DMS79 (cell line): ENCODE data around the gene MGAT4A.

Source experiments
- DNase-seq: peaks from one replicate; lab custom pipeline; 2025; lab: John Stamatoyannopoulos, UW

Gene MGAT4A

DNA sequence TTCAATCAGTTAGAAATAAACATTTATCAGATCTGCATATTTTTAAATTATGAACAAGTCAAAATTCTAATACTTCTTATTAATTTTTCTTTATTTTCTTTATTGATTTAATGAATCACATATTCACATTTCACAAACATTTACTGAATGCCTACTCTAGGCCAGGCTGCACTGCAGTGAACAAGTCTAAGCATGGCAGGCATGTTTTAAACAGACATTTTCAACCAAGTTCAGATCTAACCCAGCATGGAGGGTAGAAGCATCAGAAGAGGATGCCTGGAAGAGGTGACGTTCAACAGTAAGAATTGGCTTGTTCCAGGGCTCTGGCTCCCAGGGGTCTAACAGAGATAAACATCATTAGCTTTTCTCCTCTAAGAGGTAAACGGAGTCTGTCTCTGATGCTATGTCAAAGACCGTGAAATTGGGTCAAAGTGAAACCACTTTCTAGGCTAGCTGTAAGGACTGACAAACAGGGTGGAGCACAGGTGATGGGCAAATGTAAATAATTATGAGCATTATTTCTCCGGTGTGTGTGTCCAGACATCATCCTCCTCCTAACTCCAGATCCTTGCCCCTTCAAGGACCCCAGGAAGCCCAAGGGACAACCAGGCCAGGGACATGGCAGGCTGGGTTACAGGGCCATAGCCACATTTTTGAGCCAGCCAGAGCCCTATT is 72.0 kb downstream of the MGAT4A start:
- no peak for DNase-seq

DNA sequence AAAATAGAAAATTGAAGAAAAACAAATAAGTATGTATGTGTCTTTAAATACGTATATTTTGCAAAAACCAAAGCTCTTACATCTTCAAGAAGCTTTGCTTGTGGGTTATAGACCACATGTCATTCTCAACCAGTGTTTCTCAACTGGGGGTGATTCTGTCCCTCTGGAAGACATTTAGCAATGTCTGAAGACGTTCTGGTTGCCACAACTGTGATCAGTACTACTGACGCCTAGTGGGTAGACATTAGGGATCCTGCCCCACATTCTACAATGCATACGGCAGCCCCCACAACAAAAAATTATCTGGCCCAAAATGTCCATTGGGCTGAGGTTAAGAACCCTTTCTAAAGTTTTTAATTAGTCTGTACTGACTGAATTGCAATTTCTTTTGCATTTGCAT is 74.1 kb downstream of the MGAT4A start:
- DNase-seq = no peak

DNA sequence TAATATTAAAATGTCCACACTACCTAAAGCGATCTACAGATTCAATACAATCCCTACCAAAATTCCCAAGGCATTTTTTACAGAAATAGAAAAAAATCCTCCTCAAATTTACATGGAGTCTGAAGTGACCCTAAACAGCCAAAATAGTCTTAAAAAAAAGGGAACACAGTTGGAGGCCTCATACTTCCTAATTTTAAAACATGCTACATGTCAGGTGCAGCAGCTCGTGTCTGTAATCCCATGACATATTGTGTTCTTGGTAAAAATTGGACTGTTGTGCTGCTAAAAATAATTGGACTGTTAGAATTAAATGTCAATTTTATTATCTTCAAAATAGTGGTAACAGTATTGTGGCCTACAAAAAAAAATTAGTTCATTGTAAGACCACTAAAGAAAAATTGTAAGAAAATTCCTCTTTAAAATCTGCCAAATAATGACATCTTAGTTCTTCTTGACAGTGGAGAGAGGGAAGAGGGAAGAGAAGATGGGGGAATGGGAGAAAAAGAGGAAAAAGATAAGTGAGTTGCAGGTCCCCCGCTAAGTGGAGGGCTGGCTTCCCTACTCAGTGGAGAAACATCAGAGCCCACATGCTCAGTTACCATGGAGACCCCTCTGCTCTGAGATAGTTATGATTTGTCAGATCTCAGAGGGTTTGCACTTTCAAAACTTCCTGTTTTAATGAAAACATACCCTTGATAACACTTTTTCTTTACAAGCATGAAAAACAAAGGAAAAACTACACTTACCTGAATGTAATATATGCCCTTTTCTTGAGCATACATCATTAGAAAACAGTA is 76.0 kb downstream of the MGAT4A start:
- DNase-seq = no peak

DNA sequence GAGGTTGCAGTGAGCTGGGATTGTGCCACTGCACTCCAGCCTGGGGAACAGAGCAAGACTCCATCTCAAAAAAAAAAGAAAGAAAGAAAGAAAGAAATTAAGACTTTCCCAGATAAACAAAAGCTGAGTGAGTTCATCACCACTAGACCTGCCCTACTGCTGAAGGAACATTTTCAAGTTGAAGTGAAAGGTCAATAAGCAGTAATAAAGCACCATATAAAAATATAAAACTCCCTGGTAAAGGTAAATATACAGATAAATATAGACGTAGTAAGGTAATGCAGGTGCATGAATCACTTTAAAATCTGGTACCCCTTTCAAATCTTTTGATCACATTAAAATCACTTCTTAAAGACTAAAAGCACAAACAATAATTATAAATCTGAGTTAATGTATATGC is 79.9 kb downstream of the MGAT4A start:
- no peak for DNase-seq

DNA sequence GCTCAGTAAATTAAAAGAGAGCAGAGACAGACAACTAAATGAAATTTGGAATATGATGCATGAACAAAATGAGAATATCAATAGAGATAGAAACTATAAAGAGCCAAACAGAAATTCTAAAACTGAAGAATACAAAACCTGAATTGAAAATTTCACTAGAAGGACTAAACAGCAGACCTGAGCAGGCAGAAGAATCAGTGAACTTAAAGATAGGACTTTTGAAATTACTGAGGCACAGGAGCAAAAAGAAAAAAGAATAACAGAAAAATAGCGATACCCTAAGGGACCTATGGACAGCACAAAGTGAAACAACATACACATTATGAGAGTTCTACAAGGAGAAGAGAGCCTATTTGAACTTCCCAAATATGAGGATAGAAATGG is 80.9 kb downstream of the MGAT4A start:
- no peak for DNase-seq

DNA sequence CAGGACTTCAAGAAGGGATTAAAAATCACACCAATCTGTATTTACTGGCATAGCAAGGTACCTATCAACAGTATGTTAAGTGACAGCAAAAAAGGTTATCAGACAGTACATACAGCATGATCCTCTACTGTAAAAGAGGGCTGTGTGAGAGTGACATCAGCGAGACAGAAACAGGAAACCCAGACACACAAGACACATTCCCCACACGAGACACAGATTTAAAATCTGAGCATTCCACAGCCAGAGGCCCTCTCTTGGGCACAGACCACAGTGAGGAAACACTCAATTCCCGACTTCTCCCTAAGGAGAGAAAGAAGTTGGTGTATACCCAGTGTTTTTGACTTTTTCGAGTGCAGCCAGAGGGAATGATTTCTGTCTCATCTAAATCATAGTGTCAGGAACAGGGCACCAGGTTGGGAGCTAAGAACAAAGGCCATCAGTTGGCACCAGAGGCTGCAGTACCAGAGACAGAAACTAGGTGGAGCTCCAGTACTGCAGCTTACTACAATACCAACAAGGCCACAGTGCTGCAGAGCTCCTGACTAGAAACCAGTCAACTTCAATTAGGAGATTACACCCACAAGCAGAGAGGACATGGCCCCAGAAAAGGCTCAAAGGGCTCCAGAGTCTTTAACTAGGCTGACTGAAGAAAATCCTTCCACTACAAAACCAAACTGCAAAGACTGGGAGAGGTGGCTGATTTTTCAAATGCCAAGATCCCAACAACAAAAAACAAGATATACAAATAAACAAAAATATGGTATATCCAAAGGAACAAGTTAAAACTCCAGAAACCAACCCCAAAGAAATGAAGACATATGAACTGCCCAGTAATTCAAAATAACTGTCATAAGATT is 81.6 kb downstream of the MGAT4A start:
- peak; percentile 64 for DNase-seq

DNA sequence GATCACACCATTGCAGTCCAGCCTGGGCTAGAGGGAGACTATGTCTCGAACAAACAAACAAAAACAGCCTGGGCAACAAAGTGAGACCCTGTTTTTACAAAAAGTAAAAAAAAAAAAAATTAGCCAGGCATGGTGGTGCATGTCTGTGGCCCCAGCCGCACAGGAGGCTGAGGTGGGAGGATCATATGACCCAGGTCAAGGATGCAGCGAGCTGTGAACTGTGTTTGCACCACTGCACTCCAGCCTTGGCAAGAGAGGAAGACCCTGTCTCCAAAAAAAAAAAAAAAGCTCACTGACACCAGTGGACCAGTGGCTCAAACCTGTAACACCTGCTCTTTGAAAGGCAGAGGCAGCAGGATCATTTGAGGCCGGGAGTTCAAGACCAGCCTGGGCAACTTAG is 82.5 kb downstream of the MGAT4A start:
- DNase-seq = no peak

DNA sequence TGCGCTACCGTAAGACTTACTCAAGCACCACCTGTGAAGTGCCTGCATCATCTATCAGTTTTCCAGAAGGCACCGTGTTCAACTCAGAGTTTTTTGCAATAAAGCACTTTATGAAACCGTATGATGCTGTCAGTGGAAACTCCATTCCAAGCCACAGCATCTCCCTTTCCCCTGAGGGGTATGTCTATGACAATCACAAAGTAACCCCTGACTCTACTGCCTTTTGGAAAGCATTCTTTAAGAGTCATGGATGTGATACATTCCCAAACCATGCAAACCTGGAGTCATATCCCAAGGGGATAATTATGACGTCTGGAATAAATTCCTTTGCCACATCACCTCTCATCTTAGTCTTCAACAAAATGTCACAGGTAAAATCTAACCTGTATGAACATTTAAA is 83.3 kb downstream of the MGAT4A start:
- no peak for DNase-seq

DNA sequence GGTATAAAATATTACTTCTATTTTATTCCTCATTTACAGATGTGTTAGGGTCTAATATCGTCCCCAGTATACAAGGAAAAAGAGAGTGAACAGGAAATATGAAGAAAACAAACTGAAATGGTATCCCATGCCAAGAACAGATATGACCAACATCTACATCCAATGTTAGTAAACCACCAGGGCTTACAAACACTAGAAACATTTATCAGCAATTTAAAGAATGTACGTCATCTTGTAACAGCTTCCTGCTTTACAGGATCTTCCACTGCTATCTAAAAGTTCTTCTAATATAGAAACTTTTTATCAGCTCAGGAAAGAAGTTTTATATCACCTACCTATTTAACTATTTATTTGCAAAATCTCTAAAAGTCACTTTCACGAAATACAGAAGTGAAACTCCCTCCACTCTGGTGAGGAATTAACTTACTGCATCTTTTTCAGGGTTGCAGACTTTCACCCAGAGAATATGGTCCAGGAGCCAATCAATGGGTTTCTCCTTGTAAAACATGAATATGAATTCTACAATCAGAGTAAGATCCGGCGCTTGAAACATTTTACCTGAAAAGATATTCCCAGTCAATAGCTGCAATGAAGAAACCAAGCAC is 87.3 kb downstream of the MGAT4A start:
- no peak for DNase-seq

DNA sequence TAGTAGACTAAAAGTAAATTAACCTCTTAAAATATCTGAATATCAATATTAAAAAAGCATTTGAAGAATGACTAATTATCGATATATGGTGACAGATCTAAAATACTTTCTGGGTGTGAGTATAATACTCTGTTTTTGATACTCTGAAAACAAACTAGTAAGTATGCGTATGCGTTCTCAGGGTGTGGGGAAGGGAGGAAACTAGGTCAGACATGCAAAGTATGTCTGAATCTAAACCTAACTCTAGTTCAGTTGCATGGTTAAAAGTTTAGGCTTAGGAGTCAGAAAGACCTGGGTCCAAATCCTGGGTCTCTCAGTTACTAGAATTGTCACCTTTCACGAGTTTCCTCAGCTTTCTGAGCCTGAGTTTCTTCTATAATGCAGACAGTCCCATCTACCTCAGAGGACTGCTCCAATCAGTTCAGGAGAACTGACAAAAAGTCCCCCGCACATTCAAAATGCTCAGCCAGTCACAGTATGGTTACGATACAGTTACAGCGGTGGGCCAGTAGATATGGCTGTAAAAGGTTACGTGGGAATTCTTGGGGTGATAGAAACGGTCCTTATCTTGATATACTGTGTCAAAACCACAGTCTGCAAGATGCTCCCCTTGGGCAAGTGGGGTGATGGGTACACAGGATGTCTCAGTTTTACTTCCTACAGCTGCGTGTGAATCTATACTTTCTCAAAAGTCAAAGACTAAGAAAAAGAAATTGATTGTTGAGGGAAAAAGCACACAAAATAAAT is 93.4 kb downstream of the MGAT4A start:
- DNase-seq = no peak

DNA sequence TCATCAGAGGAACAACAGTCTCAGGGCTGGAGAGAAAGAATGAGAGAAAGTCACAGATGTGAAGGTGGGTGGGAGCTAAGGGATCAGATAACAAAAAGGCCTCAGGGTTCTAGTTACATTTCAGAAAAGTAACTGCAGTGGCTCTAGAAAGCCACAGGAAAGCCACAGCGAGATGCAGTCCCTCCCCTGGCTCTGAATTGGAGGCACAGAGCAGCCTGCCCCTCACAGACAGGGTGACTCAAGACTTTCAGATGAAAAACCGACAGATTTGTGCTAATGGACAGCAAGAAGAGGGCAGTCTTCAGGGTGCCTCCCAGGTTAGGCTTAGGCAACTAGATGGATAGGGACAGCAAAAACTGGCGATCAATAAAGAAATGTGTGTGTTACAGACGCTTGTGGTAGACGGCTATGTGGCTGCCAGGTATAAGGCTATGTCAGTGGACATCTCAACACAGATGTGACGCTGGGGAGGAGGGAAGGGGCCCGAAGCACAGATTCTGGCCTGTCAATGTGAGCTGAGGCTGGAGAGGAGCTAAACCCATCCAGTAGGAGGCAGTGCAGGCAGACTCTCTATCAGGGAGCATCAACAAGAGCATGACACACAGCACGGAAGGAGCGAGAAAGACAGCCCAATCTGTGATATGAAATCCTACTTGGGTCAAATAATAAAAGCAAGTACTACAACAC is 96.4 kb downstream of the MGAT4A start:
- no peak for DNase-seq

DNA sequence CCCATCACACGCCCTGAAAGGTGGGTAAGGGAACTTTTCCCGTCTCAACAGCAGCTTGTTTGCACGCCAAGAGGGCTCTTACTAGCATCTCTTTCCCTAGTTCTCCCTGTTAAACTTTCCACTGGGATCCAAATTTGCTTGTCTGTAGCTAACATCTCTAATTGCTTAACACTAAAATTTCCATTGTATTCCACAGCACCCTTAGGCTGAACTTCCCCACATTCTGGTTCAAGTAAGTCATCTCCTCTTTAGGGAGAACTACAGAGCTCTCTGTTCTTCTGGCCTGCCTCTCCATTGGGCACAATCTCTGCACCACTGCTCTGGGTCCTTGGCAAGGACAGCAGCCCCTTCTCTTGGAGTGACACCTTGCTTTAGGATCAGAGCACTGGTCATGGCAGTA is 98.6 kb downstream of the MGAT4A start:
- no peak for DNase-seq

DNA sequence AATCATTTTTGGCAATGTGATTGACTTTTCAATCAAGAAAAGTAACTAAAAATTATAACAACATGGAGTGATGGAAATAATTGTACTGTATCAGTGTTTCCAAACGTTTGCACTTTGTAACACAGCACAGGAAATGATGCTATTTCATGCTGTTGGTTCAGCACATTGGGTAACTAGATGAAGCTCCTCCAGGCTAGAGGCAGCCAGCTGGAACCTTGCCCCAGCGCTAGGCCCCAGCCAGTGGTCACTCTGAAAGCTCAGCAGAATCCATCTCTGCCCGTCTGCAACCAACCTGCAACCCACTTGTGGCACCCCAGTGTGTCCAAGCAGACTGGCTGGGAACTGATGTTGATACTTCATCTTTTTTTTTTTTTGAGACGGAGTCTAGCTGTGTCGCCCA is 107.3 kb downstream of the MGAT4A start:
- no peak for DNase-seq

DNA sequence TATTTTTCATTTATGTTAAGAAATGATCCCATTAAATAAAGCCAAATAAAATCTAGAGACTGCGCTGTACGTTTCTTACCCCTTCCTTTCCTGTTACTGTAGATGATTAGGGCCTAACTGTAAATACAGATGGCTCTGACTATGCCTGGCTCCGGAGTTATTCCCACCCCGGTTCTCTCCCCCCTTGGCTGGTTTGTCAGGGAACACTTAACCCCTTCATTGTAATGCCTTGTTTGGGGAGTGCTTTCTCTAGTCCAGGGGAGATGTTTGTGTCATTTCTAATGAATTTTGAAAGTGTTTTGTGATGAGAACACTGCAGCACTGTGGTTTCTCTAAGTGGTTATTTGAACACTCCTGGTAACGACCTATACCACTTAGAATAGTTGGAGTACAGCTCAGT is 113.8 kb downstream of the MGAT4A start:
- no peak for DNase-seq

DNA sequence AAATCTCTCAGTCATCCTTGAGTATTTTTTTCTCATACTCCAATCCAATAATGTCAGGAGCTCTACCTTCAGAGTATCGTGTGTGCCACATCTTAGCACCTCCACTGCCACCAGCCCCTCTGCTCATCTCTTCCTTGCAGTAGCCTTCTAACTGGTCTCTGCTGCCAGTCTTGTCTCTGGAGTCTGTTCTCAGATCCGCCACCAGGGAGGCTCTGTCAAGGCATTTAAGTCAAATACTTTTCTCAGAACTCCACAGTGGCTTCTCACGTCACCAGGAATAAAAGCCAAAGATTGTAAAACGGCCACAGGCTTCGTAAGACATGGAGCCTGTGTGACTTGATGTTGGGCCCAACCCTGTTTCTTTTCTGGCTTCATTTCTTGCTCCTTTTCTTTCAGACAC is 115.5 kb downstream of the MGAT4A start:
- no peak for DNase-seq

DNA sequence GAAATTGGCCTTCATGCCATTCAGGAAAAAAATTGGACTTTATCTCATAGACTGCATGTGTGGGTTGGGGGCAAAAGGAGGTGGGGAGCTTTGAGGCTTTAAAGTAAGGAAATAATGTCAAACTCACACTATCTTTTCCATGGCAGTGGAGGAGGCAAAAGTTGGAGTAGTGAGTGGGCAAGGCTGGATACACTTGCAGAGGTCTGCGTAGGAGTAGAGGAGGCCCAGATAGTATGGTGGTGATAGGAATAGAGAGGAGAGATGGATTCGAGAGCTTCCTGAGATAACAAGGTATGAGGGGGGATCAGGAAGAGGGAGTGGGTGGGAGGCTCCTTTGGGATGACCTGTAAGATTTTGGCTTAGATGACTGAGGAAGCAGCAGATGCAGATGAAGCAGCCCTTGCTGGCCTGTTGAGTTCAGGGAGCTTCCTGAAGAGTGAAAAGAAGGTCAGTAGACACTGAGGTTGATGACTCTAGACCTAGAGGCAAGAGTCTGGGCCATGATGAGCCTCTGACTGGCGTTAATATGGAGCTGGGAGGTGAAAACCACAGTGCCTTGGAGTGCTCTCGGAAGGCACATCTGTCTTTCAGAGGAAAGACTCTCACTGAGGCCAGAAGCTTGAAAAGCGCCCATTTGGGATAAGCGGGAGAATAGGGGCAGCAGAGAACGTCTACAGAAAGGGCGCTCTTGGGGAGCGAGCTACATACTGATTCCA is 116.8 kb downstream of the MGAT4A start:
- DNase-seq = no peak

DNA sequence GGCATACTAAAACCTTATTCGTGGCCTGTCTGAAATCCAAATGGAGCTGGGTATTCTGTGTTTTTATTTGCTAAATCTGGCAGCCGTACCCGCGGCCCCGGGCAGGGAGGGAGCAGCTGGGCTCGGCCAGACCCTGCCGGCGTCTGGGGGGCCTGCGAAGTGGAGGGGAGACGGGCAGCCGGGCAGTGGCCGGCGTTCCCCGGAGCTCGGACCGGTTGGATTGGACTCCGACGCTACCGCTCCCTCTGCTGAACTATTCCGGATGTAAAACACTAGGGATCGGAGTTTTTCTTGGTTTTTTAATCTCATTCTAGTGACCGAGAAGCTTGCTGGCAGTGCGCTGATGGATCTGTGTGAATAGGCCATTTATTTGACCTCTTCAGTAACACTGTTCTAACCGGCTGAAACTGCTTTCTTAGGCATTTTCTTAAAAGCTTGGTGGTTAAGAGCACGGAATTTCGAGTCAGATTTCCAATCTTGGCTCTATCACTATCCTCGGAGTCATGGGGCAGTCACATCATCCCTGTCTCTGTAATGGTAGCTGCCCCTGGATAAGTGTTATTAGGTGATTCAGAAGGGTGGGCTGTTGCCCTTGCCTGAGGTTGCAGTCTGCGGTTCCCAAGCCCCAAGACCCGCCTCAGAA is 121.8 kb downstream of the MGAT4A start:
- no peak for DNase-seq

DNA sequence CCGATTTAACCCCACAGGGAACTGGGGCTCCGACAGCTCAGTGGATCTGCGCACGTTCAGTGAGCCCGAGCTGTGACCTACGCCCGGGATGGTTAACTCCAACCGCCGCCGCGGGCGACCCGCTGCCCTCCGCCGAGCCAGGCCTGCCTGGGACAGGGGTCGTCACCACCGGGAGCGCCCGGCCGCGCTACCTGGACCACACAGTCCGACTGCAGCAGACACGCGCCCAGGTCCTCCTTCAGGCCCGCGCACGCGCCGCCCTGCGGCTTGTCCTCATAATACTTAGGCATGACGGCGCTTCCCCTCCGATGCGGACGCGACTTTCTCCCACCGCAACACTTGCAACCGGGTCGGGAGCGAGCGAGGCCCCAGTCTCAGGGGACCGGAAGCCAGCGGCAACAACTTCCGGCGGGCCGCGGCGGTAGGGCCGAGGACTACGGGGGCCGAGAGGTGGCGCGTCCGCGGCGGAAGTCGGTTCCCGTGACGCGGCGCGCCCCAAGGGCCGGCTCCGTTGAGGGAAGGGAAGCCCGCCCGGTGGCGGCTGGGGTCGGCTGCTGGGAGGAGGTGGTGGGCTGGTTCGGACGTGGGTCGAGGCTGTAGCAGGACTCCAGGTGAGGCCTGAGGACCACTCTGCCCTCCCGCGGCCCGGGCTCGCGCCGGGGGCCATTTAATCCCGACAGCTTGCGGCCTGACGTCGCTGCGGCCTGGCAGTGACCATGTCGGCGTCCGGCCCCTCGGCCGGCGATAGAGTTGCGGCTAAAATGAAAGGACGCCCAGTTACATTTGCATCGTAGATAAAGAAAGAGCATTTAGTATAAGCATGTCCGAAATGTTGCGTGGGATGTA is 122.6 kb downstream of the MGAT4A start, which contains the start of the genes COA5 and UNC50:
COA5 (minus strand) TSS at position 397 of the 846 bp plus-strand sequence; CDS start at position 290, 107 bp downstream.
UNC50 (plus strand) TSS at position 474 of the 846 bp plus-strand sequence. CDS start 1,171 bp downstream, outside the sequence.
- peak; percentile 71 for DNase-seq

DNA sequence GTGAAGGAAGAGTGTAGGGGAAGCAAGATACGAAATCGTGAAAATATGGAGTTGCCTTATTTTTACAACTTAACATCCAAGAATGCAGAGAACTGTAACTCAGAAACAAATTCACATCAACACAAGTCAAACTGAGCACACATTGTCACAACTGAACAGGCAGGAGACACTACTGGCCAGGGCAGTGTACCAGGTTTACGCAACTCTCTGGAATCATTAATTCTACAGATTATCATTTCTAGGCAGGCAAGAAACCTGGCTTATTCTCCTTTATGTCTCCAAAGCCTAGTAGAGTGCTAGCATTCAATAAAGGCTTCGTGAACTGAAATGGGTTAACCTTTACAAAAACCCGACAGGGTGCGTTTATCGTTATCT is 123.2 kb downstream of the MGAT4A start:
- DNase-seq = no peak
